Stimulated activated naive B cell treated with anti-CD40 and anti-IgM and Interleukin-4, amounts not matched to agents 10 μg/mL and 1 μg/mL and 100 μg/mL, for 72 hours (primary cell): ENCODE data around the gene ZBED4.

ENCODE experiments used
- ATAC-seq, 2 donors: fragments of 150-1000 bp; cut with Tn5 transposase; replicated peaks; 2 replicates each; pipeline ENCODE4 v1.10.0; 2021; ENCODE audit warnings: moderate library complexity in 1 of 2
- DNase-seq: peaks from one replicate; pipeline ENCODE4 v3.0.0; 2021
- H3K27ac Mint-ChIP-seq: one replicate; pipeline ENCODE4 v1.8.0; 2022; ENCODE audit warnings: mild to moderate bottlenecking, mixed read lengths
- H3K27me3 Mint-ChIP-seq, 2 donors: one replicate each; pipeline ENCODE4 v1.8.0; 2022; ENCODE audit warnings: mixed read lengths in 2 of 2
- H3K36me3 Mint-ChIP-seq, 2 donors: one replicate each; pipeline ENCODE4 v1.8.0; 2022; ENCODE audit warnings: mixed read lengths in 2 of 2, mild to moderate bottlenecking in 1 of 2
- H3K4me1 Mint-ChIP-seq, 2 donors: one replicate each; pipeline ENCODE4 v1.8.0; 2022; ENCODE audit warnings: mixed read lengths in 2 of 2, mild to moderate bottlenecking in 1 of 2
- H3K4me3 Mint-ChIP-seq, 2 donors: one replicate each; pipeline ENCODE4 v1.8.0; 2022; ENCODE audit warnings: mild to moderate bottlenecking in 2 of 2, mixed read lengths in 2 of 2, moderate library complexity in 1 of 2
- H3K9me3 Mint-ChIP-seq, 2 donors: one replicate each; pipeline ENCODE4 v1.8.0; 2022; ENCODE audit warnings: mixed read lengths in 2 of 2, mild to moderate bottlenecking in 1 of 2

Gene ZBED4

DNA sequence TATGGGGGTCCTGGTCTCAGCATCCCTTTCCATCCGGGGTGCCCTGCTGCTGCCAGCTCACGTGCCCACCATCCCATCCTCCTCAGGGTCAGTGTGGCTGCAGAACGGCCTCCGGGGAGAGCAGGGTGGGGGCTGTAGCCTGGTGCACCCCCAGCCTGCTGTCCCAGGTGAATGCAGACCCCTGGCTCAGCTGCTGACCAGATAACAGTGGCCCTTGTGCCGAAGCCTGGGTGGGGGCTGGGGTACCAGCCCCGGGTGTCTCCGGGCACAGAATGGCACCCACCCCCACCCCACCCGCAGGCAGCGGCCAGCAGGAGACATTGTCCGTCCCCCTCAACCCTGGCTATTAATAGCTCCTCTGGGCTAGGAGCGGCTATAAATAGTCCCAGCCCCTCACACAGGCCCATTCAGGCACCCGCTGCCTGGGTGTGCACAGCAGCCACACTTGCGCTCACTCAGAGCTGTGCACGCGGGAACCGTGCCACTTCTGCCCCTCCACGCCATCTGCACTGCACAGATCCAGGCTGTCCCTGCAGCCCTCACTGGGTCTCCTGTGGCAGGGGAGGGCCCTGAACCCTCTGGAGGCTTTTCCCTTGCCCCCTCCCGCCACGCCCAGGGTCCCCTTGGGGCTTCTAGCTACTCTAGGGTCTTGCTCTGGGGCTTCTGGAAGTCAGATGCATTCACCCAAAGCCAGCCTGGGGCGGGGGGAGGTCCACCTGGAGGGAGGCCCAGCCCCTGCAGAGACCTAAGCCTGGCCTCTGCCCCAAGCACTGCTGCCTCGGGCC is 83.5 kb downstream of the ZBED4 start:
- H3K27ac Mint-ChIP-seq: peak overlapping the region; percentile 96
- no peak for ATAC-seq

GRCh38 chr22:49937758-49938564 is 84.3 kb downstream of the ZBED4 start:
- Mint-ChIP-seq H3K27me3 (no peaks in the 10 kb centered on the region), H3K4me3 (peak overlapping the region; percentile 53 to 78), H3K4me1 (peaks cover 24 to 52% of the 10 kb centered on the region in 2 donors), H3K9me3 (no peaks in the 10 kb centered on the region), H3K27ac (peak overlapping the region; percentile 83), H3K36me3 (peaks cover 5 to 15% of the 10 kb centered on the region in 2 donors)
- ATAC-seq (no peak), DNase-seq (no peak)

More for the DNA sequence above, 83.5 kb downstream of the ZBED4 start:
- Mint-ChIP-seq H3K9me3 (no peaks in the 10 kb centered on the region), H3K4me1 (peaks cover 26 to 57% of the 10 kb centered on the region in 2 donors), H3K4me3 (peak overlapping the region; percentile 76 to 78), H3K27me3 (no peaks in the 10 kb centered on the region), H3K36me3 (peaks cover 5 to 17% of the 10 kb centered on the region in 2 donors)
- no peak for DNase-seq

GRCh38 chr22:49938565-49939136 is 85.0 kb downstream of the ZBED4 start:
- Mint-ChIP-seq H3K4me1 (peaks cover 18 to 49% of the 10 kb centered on the region in 2 donors), H3K27me3 (no peaks in the 10 kb centered on the region), H3K9me3 (no peaks in the 10 kb centered on the region), H3K27ac (peak overlapping the region; percentile 76), H3K4me3 (no peak overlapping the region), H3K36me3 (peaks cover 5 to 9% of the 10 kb centered on the region in 2 donors)
- DNase-seq (no peak), ATAC-seq (no peak)
